Measurements from ENCODE around the gene BRME1. TPM values are rescaled to one million over a fixed set of nuclear protein-coding genes. Genes with fewer than 3 reads are reported as not detected.

Gene BRME1
- total RNA-seq, result 1 to 10 TPM in 5 of 6 donors, under 1 TPM in 1; 0.46 to 4.4 (median 2.1) TPM

- WGBS, 2 donors, result 28 to 36% methylated on average over 14 to 21 of the region's 86 CpGs
These were observed at the start of gene BRME1, which contains the start of gene CC2D1A for GRCh38 chr19:13905634-13906520. TSS of gene BRME1 (minus strand) at chr19:13906117. CDS start at chr19:13904892, 1,225 bp downstream. TSS of gene CC2D1A (plus strand) at chr19:13906201. CDS start at chr19:13906442, 241 bp downstream.

GRCh38 chr19:13954185-13954584 is 48.3 kb upstream of the BRME1 start:
- Histone ChIP-seq H3K36me3 (peaks cover 23 to 49% (median 39%) of the 10 kb centered on the region in 4 donors), H3K9me3 (no peaks in the 10 kb centered on the region), H3K27me3 (no peaks in the 10 kb centered on the region), H3K4me3 (no peak overlapping the region), H3K27ac (no peak overlapping the region), H3K4me1 (peaks cover 11 to 17% (median 15%) of the 10 kb centered on the region in 4 donors)
- WGBS, 2 donors, result 95 to 97% methylated on average over 11 to 15 of the region's 15 CpGs
- no peak for ATAC-seq (ENCODE audit: low FRiP score in 2 of 2)
- TF ChIP-seq POLR2A (IDR thresholded peaks at IDR 0.05) (no peak), POLR2AphosphoS5 (IDR thresholded peaks at IDR 0.05) (no peak), CTCF (IDR thresholded peaks at IDR 0.05) (no peak), EP300 (IDR thresholded peaks at IDR 0.05) (no peak)
- peak in 1 of 2 donors; percentile 57 for DNase-seq

More at GRCh38 chr19:13905634-13906520, at the start of gene BRME1, which contains the start of gene CC2D1A:
- H3K36me3 ChIP-seq, result peaks cover 0 to 15% (median 10%) of the 10 kb centered on the region in 4 donors
- ATAC-seq (ENCODE audit: low FRiP score in 2 of 2) (peak; percentile 95 to 100), DNase-seq (peak; percentile 96 to 99)
- H3K4me3 ChIP-seq, result peak within 1 kb of the TSS; percentile 61 to 81 (median 70)
- H3K9me3 ChIP-seq, result no peaks in the 10 kb centered on the region
- no peaks in the 10 kb centered on the region for H3K27me3 ChIP-seq
- peaks cover 9 to 19% (median 13%) of the 10 kb centered on the region in 4 donors for H3K4me1 ChIP-seq
- TF ChIP-seq EP300 (IDR thresholded peaks at IDR 0.05) (no peak), POLR2A (IDR thresholded peaks at IDR 0.05) (peak in 2 of 4 donors; percentile 39 to 77), CTCF (IDR thresholded peaks at IDR 0.05) (peak in 3 of 6 experiments; percentile 14 to 36 (median 30)), POLR2AphosphoS5 (IDR thresholded peaks at IDR 0.05) (peak; percentile 67 to 81)
- H3K27ac ChIP-seq, result peak within 1 kb of the TSS; percentile 54 to 91 (median 74)

- H3K4me3 ChIP-seq, result peak overlapping the region; percentile 81 to 87 (median 86)
- H3K36me3 ChIP-seq, result peaks cover 22 to 38% (median 31%) of the 10 kb centered on the region in 4 donors
- peak overlapping the region; percentile 83 to 94 (median 91) for H3K27ac ChIP-seq
- ATAC-seq (ENCODE audit: low FRiP score in 2 of 2) (peak in 1 of 2 donors; percentile 48), DNase-seq (peak in 1 of 2 donors; percentile 34)
- TF ChIP-seq POLR2A (IDR thresholded peaks at IDR 0.05), result no peak
- TF ChIP-seq CTCF (IDR thresholded peaks at IDR 0.05), result no peak
- TF ChIP-seq POLR2AphosphoS5 (IDR thresholded peaks at IDR 0.05), result no peak
- TF ChIP-seq EP300 (IDR thresholded peaks at IDR 0.05), result no peak
- H3K27me3 ChIP-seq, result no peaks in the 10 kb centered on the region
- H3K9me3 ChIP-seq, result no peaks in the 10 kb centered on the region
- peaks cover 11 to 17% (median 15%) of the 10 kb centered on the region in 4 donors for H3K4me1 ChIP-seq
- WGBS, 2 donors, result 0 to 8% methylated on average over 5 to 13 of the region's 13 CpGs
These were observed 47.1 kb upstream of the BRME1 start for GRCh38 chr19:13952931-13953531.

GRCh38 chr19:13952154-13952930 is 46.4 kb upstream of the BRME1 start, which contains the start of gene DCAF15:
TSS of gene DCAF15 (plus strand) at chr19:13952509. CDS start at chr19:13952513, 4 bp downstream.
- WGBS, 2 donors, result 0 to 1% methylated on average over 39 to 50 of the region's 65 CpGs
- Histone ChIP-seq H3K36me3 (peaks cover 20 to 31% (median 28%) of the 10 kb centered on the region in 4 donors), H3K27me3 (no peaks in the 10 kb centered on the region), H3K4me3 (peak within 1 kb of the TSS; percentile 81 to 87 (median 86)), H3K27ac (peak within 1 kb of the TSS; percentile 83 to 94 (median 91)), H3K9me3 (no peaks in the 10 kb centered on the region), H3K4me1 (peaks cover 11 to 17% (median 15%) of the 10 kb centered on the region in 4 donors)
- peak in 2 of 4 donors; percentile 13 to 70 for TF ChIP-seq POLR2A (IDR thresholded peaks at IDR 0.05)
- no peak for TF ChIP-seq EP300 (IDR thresholded peaks at IDR 0.05)
- TF ChIP-seq POLR2AphosphoS5 (IDR thresholded peaks at IDR 0.05), result peak; percentile 45 to 66
- peak in 1 of 6 experiments; percentile 31 for TF ChIP-seq CTCF (IDR thresholded peaks at IDR 0.05)
- DNase-seq (peak; percentile 97 to 99), ATAC-seq (ENCODE audit: low FRiP score in 2 of 2) (peak; percentile 99)

All from upper lobe of left lung (tissue), 6 donors.